Measurements from ENCODE around the gene SRRM1.

SRRM1 gene

GRCh38 chr1:24713176-24713575, 70.1 kb downstream of the SRRM1 start:
- no peak overlapping the region for H3K4me3 ChIP-seq (ENCODE audit: control insufficient read depth, low read depth, low read length)
- DNase-seq (ENCODE audit: low read depth): no peak
- TF ChIP-seq CTCF (conservative IDR thresholded peaks at IDR 0.05; ENCODE audit: control insufficient read depth, insufficient read depth, low read depth, low read length): no peak

DNA sequence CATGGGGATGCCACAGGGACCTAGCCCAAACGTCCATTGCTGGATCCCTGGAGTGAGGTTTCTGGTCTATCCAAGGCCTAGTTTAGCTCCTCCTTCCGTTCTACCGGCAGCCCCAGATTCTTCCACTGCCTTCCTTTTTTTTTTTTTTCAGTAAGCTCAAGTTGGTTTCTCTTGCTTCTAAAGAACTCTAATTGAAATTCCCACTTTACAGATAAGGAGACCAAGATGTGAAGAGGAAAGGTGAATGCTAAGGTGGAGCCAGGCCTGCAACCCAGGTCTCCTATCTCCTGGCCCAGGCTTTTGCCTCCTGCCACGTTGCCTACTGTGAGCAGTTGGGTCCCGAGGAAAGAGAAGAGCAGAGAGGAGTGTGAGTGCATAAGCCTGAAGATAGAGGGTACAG, 70.6 kb downstream of the SRRM1 start:
- no peak overlapping the region for H3K4me3 ChIP-seq (ENCODE audit: control insufficient read depth, low read depth, low read length)
- DNase-seq (ENCODE audit: low read depth): no peak
- TF ChIP-seq CTCF (conservative IDR thresholded peaks at IDR 0.05; ENCODE audit: control insufficient read depth, insufficient read depth, low read depth, low read length): no peak

GRCh38 chr1:24714859-24715520, 71.9 kb downstream of the SRRM1 start:
- no peak for TF ChIP-seq CTCF (conservative IDR thresholded peaks at IDR 0.05; ENCODE audit: control insufficient read depth, insufficient read depth, low read depth, low read length)
- DNase-seq (ENCODE audit: low read depth): peak; percentile 81
- no peak overlapping the region for H3K4me3 ChIP-seq (ENCODE audit: control insufficient read depth, low read depth, low read length)

DNA sequence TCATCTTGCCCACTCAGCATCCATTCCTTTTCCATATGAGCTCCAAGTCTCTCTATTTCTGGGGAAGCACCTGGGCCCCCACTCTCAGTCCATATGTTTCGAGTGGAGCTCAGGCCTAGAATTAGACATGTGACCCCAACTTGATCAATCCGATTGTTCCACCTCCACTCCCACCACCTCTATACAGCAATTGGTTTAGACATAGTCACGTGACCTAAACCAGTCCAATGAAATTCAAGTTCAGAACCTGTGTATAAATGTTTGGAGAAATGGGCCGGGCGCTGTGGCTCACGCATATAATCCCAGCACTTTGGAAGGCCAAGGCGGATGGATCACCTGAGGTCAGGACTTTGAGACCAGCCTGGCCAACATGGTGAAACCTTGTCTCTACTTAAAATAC, 72.6 kb downstream of the SRRM1 start:
- no peak for DNase-seq (ENCODE audit: low read depth)
- no peak overlapping the region for H3K4me3 ChIP-seq (ENCODE audit: control insufficient read depth, low read depth, low read length)
- TF ChIP-seq CTCF (conservative IDR thresholded peaks at IDR 0.05; ENCODE audit: control insufficient read depth, insufficient read depth, low read depth, low read length): no peak

DNA sequence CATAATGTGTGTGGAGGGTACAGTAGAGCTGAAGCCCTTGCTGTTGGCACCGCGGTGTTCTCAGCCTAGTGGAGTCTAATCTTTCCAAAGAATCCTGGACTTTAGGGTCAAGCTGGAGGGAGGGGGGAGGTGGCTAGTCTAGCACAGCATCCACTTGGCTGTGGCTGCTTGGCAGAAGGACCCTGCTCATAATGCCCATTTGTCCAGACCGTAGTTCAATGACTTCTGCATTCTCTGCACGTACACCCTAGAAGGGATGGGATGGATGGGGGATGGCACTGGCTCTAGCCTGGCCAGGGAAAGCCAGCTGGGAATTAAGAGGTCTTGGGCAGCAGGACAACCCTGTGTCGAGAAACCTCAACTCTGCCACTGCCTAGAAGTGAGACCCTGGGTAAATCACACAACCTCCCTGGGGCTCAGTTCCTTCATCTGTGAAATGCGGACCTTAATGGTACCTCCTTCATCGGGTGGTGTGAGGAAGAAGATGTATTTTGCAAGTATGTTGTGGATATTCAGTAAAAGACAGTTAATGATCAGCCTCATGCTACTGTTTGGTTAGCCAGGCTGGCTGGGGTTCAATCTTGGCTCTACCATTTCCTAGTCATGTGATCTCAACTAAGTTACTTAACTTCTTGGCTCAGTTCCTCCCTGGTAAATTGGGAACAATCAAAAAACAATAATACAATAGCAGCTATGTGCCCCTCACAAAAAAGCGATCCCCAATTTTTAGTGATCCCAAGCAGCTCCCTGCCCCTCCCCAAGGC, 75.0 kb downstream of the SRRM1 start:
- no peak for DNase-seq (ENCODE audit: low read depth)
- no peak overlapping the region for H3K4me3 ChIP-seq (ENCODE audit: control insufficient read depth, low read depth, low read length)
- TF ChIP-seq CTCF (conservative IDR thresholded peaks at IDR 0.05; ENCODE audit: control insufficient read depth, insufficient read depth, low read depth, low read length): no peak

GRCh38 chr1:24720152-24720551, 77.0 kb downstream of the SRRM1 start:
- H3K4me3 ChIP-seq (ENCODE audit: control insufficient read depth, low read depth, low read length): no peak overlapping the region
- TF ChIP-seq CTCF (conservative IDR thresholded peaks at IDR 0.05; ENCODE audit: control insufficient read depth, insufficient read depth, low read depth, low read length): no peak
- peak; percentile 97 for DNase-seq (ENCODE audit: low read depth)
